Thyroid gland (tissue), 4 donors: ENCODE results near the gene ARHGAP22. TPM values are rescaled to one million over a fixed set of nuclear protein-coding genes. Genes with fewer than 3 reads are reported as not detected.
A peak's percentile ranks its signal among the peaks of the same experiment; 100 is the strongest.

ENCODE experiments used
- DNase-seq, 2 donors: peaks; one replicate each; pipeline ENCODE4 v3.0.0-alpha.2; 2019
- H3K27ac ChIP-seq, 3 donors: fragments of 200-600 bp; sonication (generic); 1 replicate in 2 of 3; 2 replicates in 1 of 3; pipeline ENCODE4 v1.5.1; 2016 to 2019; ENCODE audit warnings: mild to moderate bottlenecking in 1 of 3, moderate library complexity in 1 of 3
- H3K27me3 ChIP-seq: fragments of 200-600 bp; sonication (generic); one replicate; pipeline ENCODE4 v1.5.1; 2019
- H3K36me3 ChIP-seq, 2 donors: fragments of 200-600 bp; sonication (generic); one replicate each; pipeline ENCODE4 v1.5.1; 2016 to 2019
- H3K4me1 ChIP-seq, 2 donors: fragments of 200-600 bp; sonication (generic); one replicate each; pipeline ENCODE4 v1.5.1; 2017 to 2019
- H3K4me3 ChIP-seq, 3 donors: fragments of 200-600 bp; sonication (generic); replicated peaks in 1 of 3; 1 replicate in 2 of 3; 2 replicates in 1 of 3; pipeline ENCODE4 v1.5.1; 2016; ENCODE audit warnings: mild to moderate bottlenecking in 1 of 3
- H3K9me3 ChIP-seq: fragments of 200-600 bp; sonication (generic); one replicate; pipeline ENCODE4 v1.5.1; 2017
- POLR2A ChIP-seq, 2 donors: fragments of 450-650 bp; IDR thresholded peaks; one replicate each; pipeline ENCODE4 v1.6.1; 2017; ENCODE audit warnings: antibody characterized with exemption in 2 of 2, mild to moderate bottlenecking in 2 of 2, moderate library complexity in 1 of 2
- WGBS, 2 donors: methylation state at CpG; one replicate each; pipeline ENCODE4 v1.1.5; 2017; 5-methylcytosine and 5-hydroxymethylcytosine counted together
- intact Hi-C: fragments of 100-400 bp; cut with DNase I; formaldehyde crosslinking; loops from one replicate; pipeline ENCODE4 v1.15.1; 2023
- total RNA-seq, 4 donors: library from RNA; depleted of rRNA; stranded (reverse); fragments of >200 nt; gene quantifications; one replicate each; pipeline ENCODE4 v1.2.3, GENCODE V29; 2016
- TF ChIP-seq, protein P1 (sequence below), 6 experiments: fragments of 200-600 bp in 3 of 6; fragments of 450-650 bp in 3 of 6; sonication (generic) in 3 of 6; IDR thresholded peaks; one replicate each; pipeline ENCODE4 v1.5.1; 2016 to 2019; ENCODE audit warnings: antibody characterized with exemption in 6 of 6, mild to moderate bottlenecking in 2 of 6, inconsistent platforms in 1 of 6, moderate library complexity in 1 of 6

The ARHGAP22 gene
- total RNA-seq, 4 donors from 2014 or later: 3.4 to 29.5 (median 19.1) TPM

DNA sequence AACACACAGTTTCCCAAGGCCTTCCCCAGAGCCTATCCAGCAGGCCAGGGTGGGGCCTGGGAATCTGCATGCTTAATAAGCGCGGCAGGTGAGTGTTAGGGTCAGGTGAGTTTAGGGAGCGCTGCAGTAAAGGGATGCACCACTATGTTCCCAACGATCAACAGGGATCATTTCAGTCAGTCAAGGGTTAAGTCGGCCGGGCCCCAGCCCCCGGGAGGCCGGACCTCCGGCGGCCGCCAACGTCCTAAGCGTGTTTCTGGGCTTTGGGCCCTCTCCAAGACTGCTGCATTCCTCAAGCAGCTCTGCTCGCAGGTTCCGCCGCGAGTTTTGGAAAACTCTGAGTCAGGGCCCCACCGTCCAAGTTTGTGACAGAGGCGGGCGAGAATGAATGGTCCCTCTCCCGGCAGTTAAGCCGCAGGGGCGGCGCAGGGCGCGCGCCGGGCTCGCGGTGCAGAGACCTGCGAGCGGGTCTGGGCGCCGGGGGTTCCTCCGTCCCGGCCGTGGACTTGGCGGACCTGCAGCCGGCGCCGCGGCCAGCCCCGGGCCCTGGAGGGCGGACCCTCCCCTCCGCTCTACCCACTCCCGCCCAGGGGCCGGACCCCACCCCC is 81.6 kb downstream of the ARHGAP22 start:
- no peaks in the 10 kb centered on the region for H3K9me3 ChIP-seq
- peak; percentile 88 to 91 for DNase-seq

DNA sequence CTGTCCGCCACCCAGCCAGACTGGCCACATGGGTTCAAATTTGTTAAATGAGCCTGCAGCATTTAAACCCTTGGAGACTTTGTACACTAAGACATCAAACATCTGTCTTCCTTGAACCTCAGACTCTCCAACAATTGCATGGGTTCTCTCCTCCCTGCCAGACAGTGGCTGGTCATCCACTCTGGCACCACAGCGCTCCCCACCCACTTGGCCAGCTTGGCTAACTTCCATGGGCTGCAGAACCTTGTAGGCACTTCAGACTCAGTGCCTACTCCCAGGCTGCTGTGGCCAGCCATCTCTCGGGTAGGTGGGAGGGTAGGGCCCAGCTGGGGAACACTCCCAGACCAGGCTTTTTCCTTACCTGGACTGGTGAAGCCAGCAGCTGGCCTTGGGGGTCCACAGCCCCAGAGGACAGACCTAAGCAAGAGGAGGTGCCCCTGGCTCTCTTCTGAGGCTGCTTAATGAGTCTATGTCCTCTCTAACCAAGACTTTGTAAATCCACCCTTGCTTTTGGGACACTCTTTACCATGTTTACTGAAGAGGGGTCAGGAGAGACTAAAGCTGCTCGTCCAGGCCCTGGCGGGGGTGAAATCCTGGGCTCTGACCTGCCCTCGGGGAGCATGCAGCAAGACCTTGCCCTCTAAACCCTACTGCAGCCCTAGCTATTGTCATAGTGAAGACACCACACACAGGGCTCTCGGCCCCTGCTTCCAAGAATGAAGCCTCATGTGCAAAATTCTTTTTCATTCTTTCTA is 82.7 kb downstream of the ARHGAP22 start:
- 47 to 60% methylated on average over 7 of the region's 7 CpGs for WGBS, 2 donors
- peak; percentile 79 to 80 for DNase-seq
- Histone ChIP-seq H3K4me3 (no peak overlapping the region), H3K36me3 (no peaks in the 10 kb centered on the region), H3K27ac (peak overlapping the region; percentile 17 to 75 (median 70)), H3K4me1 (peaks cover 15 to 27% of the 10 kb centered on the region in 2 donors), H3K27me3 (no peaks in the 10 kb centered on the region), H3K9me3 (no peaks in the 10 kb centered on the region)
- TF ChIP-seq, protein P1, sequence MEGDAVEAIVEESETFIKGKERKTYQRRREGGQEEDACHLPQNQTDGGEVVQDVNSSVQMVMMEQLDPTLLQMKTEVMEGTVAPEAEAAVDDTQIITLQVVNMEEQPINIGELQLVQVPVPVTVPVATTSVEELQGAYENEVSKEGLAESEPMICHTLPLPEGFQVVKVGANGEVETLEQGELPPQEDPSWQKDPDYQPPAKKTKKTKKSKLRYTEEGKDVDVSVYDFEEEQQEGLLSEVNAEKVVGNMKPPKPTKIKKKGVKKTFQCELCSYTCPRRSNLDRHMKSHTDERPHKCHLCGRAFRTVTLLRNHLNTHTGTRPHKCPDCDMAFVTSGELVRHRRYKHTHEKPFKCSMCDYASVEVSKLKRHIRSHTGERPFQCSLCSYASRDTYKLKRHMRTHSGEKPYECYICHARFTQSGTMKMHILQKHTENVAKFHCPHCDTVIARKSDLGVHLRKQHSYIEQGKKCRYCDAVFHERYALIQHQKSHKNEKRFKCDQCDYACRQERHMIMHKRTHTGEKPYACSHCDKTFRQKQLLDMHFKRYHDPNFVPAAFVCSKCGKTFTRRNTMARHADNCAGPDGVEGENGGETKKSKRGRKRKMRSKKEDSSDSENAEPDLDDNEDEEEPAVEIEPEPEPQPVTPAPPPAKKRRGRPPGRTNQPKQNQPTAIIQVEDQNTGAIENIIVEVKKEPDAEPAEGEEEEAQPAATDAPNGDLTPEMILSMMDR (IDR thresholded peaks at IDR 0.05): no peak
- no peak for TF ChIP-seq POLR2A (IDR thresholded peaks at IDR 0.05)
- intact Hi-C loops: no loop called here

More for the DNA sequence above, 81.6 kb downstream of the ARHGAP22 start:
- TF ChIP-seq, protein P1 (IDR thresholded peaks at IDR 0.05): no peak
- TF ChIP-seq POLR2A (IDR thresholded peaks at IDR 0.05): peak in 1 of 2 donors; percentile 45
- Histone ChIP-seq H3K27ac (peak overlapping the region; percentile 70 to 76 (median 75)), H3K4me1 (peaks cover 15 to 27% of the 10 kb centered on the region in 2 donors), H3K4me3 (peak overlapping the region; percentile 34 to 61 (median 51)), H3K36me3 (no peaks in the 10 kb centered on the region), H3K27me3 (no peaks in the 10 kb centered on the region)
- intact Hi-C loops: no loop called here
- WGBS, 2 donors: 3 to 8% methylated on average over 2 to 5 of the region's 47 CpGs

DNA sequence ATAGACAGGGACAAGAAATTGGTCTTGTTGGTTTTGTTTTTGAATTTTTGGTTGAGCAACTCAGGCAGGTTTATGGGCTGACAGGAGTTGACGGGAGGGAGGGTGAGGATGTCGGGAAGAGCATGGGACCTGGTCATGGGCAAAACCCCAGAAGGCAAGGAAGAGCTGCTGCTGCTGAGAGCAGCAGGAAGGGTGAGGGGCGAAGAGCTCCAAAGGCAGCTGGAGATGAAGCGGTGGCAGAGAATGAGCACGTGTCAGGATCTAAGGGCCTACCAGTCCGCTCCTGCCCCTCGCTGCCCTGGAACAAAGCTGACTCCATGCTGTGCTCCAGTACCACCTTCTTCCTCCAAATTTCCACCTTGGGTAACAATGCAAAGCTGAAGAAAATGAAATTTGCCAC is 84.3 kb downstream of the ARHGAP22 start:
- Histone ChIP-seq H3K4me3 (no peak overlapping the region), H3K27ac (no peak overlapping the region), H3K4me1 (peaks cover 15 to 17% of the 10 kb centered on the region in 2 donors), H3K36me3 (no peaks in the 10 kb centered on the region), H3K27me3 (no peaks in the 10 kb centered on the region), H3K9me3 (no peaks in the 10 kb centered on the region)
- WGBS, 2 donors: 87 to 96% methylated on average over 7 of the region's 7 CpGs
- TF ChIP-seq, protein P1 (IDR thresholded peaks at IDR 0.05): no peak
- no peak for TF ChIP-seq POLR2A (IDR thresholded peaks at IDR 0.05)
- no peak for DNase-seq
- intact Hi-C loops: no loop called here

DNA sequence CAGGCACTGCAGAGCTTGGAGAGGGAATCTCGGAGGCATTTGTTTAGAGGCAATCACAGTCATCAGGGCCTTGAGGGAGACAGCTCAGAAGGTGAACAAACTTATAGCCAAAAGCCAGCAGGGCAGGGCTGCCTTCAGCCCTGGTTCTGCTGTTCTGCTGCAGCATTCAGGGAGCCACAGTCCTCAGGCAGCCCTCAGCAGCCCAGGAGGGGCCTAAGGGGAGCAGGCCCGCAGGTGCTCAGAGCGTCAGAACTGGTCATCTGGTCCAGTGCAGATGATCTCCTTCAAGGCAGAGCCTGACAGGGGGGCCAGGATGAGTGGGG is 84.7 kb downstream of the ARHGAP22 start:
- H3K4me3 ChIP-seq: no peak overlapping the region
- 58 to 94% methylated on average over 3 of the region's 3 CpGs for WGBS, 2 donors
- intact Hi-C loops: no loop called here

More for the DNA sequence above, 84.7 kb downstream of the ARHGAP22 start:
- DNase-seq: no peak
- Histone ChIP-seq H3K27ac (no peak overlapping the region), H3K36me3 (no peaks in the 10 kb centered on the region), H3K9me3 (no peaks in the 10 kb centered on the region), H3K4me1 (peaks cover 15 to 17% of the 10 kb centered on the region in 2 donors), H3K27me3 (no peaks in the 10 kb centered on the region)
- no peak for TF ChIP-seq POLR2A (IDR thresholded peaks at IDR 0.05)
- TF ChIP-seq, protein P1 (IDR thresholded peaks at IDR 0.05): no peak
